Adrenal gland (tissue), 5 donors: Measurements from ENCODE around the gene TFCP2L1.

Experiments
- POLR2A ChIP-seq, 2 donors: fragments of 450-650 bp; IDR thresholded peaks; one replicate each; pipeline ENCODE4 v1.6.1; 2017; ENCODE audit warnings: antibody characterized with exemption in 2 of 2, mild to moderate bottlenecking in 2 of 2, moderate library complexity in 1 of 2
- TF ChIP-seq, protein P1 (sequence below), 6 experiments: fragments of 450-650 bp in 4 of 6; fragments of 200-600 bp in 2 of 6; sonication (generic) in 1 of 6; IDR thresholded peaks; 1 replicate in 5 of 6; 2 replicates in 1 of 6; pipeline versions ENCODE4 v1.5.1 to v1.8.0; 2016 to 2021; ENCODE audit warnings: antibody characterized with exemption in 6 of 6, mild to moderate bottlenecking in 2 of 6, moderate library complexity in 1 of 6
- donor health status: DM: no; HTN: no; CAD: no.

DNA sequence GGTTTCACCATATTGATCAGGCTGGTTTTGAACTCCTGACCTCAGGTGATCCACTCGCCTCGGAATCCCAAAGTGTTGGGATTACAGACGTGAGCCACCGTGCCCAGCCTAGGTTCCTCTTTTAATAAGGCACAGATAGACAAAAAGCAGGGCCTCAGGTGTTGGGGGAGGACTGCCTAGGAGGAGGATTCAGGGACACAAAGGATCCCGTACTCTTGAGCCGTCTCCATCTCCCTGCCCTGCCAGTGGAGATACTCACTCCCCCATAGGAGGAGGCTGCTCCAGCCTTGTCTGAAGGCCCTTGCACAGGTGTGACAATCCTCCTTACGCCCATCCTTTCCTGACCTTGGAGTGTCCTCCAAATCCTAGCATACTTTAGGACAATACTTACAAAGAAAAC lies 32.0 kb upstream of the TFCP2L1 start:
- no peak for TF ChIP-seq POLR2A (IDR thresholded peaks at IDR 0.05)
- TF ChIP-seq, protein P1, sequence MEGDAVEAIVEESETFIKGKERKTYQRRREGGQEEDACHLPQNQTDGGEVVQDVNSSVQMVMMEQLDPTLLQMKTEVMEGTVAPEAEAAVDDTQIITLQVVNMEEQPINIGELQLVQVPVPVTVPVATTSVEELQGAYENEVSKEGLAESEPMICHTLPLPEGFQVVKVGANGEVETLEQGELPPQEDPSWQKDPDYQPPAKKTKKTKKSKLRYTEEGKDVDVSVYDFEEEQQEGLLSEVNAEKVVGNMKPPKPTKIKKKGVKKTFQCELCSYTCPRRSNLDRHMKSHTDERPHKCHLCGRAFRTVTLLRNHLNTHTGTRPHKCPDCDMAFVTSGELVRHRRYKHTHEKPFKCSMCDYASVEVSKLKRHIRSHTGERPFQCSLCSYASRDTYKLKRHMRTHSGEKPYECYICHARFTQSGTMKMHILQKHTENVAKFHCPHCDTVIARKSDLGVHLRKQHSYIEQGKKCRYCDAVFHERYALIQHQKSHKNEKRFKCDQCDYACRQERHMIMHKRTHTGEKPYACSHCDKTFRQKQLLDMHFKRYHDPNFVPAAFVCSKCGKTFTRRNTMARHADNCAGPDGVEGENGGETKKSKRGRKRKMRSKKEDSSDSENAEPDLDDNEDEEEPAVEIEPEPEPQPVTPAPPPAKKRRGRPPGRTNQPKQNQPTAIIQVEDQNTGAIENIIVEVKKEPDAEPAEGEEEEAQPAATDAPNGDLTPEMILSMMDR (IDR thresholded peaks at IDR 0.05) = no peak
